Measurements from ENCODE around the gene ARHGAP42.

ARHGAP42 gene

GRCh38 chr11:100830978-100831732 is 144.1 kb downstream of the ARHGAP42 start:
- Histone ChIP-seq H3K4me2 (ENCODE audit: low read depth, low read length, poor library complexity, severe bottlenecking) (no peak overlapping the region), H3K79me2 (ENCODE audit: insufficient read depth, low read length) (no peaks in the 10 kb centered on the region)

GRCh38 chr11:100831929-100832494 is 144.9 kb downstream of the ARHGAP42 start:
- H3K9me3 ChIP-seq (ENCODE audit: insufficient read depth, low read length), result no peaks in the 10 kb centered on the region
- TF ChIP-seq EZH2phosphoT487 (conservative IDR thresholded peaks at IDR 0.05; ENCODE audit: low read length) (no peak), CTCF (IDR thresholded peaks at IDR 0.05; ENCODE audit: insufficient read depth, low read length, poor library complexity, severe bottlenecking) (no peak)

More at GRCh38 chr11:100830978-100831732, 144.1 kb downstream of the ARHGAP42 start:
- H2AFZ ChIP-seq (ENCODE audit: low read depth, low read length, severe bottlenecking), result no peak overlapping the region
- H4K20me1 ChIP-seq (ENCODE audit: low read depth, low read length), result no peaks in the 10 kb centered on the region
- no peaks in the 10 kb centered on the region for H3F3A ChIP-seq (ENCODE audit: insufficient read depth)
- H3K36me3 ChIP-seq (ENCODE audit: low read length), result no peaks in the 10 kb centered on the region
- H3K4me3 ChIP-seq (ENCODE audit: insufficient read depth, low read length, poor library complexity, severe bottlenecking), result no peak overlapping the region
- no peak for TF ChIP-seq CTCF (IDR thresholded peaks at IDR 0.05; ENCODE audit: insufficient read depth, low read length, poor library complexity, severe bottlenecking)
- no peak for TF ChIP-seq EZH2phosphoT487 (conservative IDR thresholded peaks at IDR 0.05; ENCODE audit: low read length)
- no peaks in the 10 kb centered on the region for H3K9me2 ChIP-seq (replicated peaks; ENCODE audit: insufficient read depth, low read length)
- no peaks in the 10 kb centered on the region for H3K9me3 ChIP-seq (ENCODE audit: insufficient read depth, low read length)
- H3K9ac ChIP-seq (ENCODE audit: low read length), result no peak overlapping the region
- no peaks in the 10 kb centered on the region for H3K27me3 ChIP-seq (ENCODE audit: low read length)
- no peak overlapping the region for H3K27ac ChIP-seq (ENCODE audit: low read depth, low read length)

GRCh38 chr11:100832829-100833228 is 145.7 kb downstream of the ARHGAP42 start:
- H3K27me3 ChIP-seq (ENCODE audit: low read length), result no peaks in the 10 kb centered on the region
- no peaks in the 10 kb centered on the region for H4K20me1 ChIP-seq (ENCODE audit: low read depth, low read length)
- no peaks in the 10 kb centered on the region for H3K9me3 ChIP-seq (ENCODE audit: insufficient read depth, low read length)
- H2AFZ ChIP-seq (ENCODE audit: low read depth, low read length, severe bottlenecking), result no peak overlapping the region
- no peaks in the 10 kb centered on the region for H3F3A ChIP-seq (ENCODE audit: insufficient read depth)
- H3K9ac ChIP-seq (ENCODE audit: low read length), result no peak overlapping the region
- no peak overlapping the region for H3K4me2 ChIP-seq (ENCODE audit: low read depth, low read length, poor library complexity, severe bottlenecking)
- no peak overlapping the region for H3K27ac ChIP-seq (ENCODE audit: low read depth, low read length)
- no peak overlapping the region for H3K4me3 ChIP-seq (ENCODE audit: insufficient read depth, low read length, poor library complexity, severe bottlenecking)
- H3K9me2 ChIP-seq (replicated peaks; ENCODE audit: insufficient read depth, low read length), result no peaks in the 10 kb centered on the region
- TF ChIP-seq CTCF (IDR thresholded peaks at IDR 0.05; ENCODE audit: insufficient read depth, low read length, poor library complexity, severe bottlenecking) (no peak), EZH2phosphoT487 (conservative IDR thresholded peaks at IDR 0.05; ENCODE audit: low read length) (no peak)
- H3K79me2 ChIP-seq (ENCODE audit: insufficient read depth, low read length), result no peaks in the 10 kb centered on the region
- no peaks in the 10 kb centered on the region for H3K36me3 ChIP-seq (ENCODE audit: low read length)

More at GRCh38 chr11:100831929-100832494, 144.9 kb downstream of the ARHGAP42 start:
- Histone ChIP-seq H3F3A (ENCODE audit: insufficient read depth) (no peaks in the 10 kb centered on the region), H3K27ac (ENCODE audit: low read depth, low read length) (no peak overlapping the region), H3K79me2 (ENCODE audit: insufficient read depth, low read length) (no peaks in the 10 kb centered on the region), H4K20me1 (ENCODE audit: low read depth, low read length) (no peaks in the 10 kb centered on the region), H2AFZ (ENCODE audit: low read depth, low read length, severe bottlenecking) (no peak overlapping the region), H3K27me3 (ENCODE audit: low read length) (no peaks in the 10 kb centered on the region), H3K36me3 (ENCODE audit: low read length) (no peaks in the 10 kb centered on the region), H3K4me2 (ENCODE audit: low read depth, low read length, poor library complexity, severe bottlenecking) (no peak overlapping the region), H3K9me2 (replicated peaks; ENCODE audit: insufficient read depth, low read length) (no peaks in the 10 kb centered on the region), H3K4me3 (ENCODE audit: insufficient read depth, low read length, poor library complexity, severe bottlenecking) (no peak overlapping the region), H3K9ac (ENCODE audit: low read length) (no peak overlapping the region)

Data from SU-DHL-6 (cell line).